ENCODE data around the gene CASKIN1.

Gene CASKIN1

DNA sequence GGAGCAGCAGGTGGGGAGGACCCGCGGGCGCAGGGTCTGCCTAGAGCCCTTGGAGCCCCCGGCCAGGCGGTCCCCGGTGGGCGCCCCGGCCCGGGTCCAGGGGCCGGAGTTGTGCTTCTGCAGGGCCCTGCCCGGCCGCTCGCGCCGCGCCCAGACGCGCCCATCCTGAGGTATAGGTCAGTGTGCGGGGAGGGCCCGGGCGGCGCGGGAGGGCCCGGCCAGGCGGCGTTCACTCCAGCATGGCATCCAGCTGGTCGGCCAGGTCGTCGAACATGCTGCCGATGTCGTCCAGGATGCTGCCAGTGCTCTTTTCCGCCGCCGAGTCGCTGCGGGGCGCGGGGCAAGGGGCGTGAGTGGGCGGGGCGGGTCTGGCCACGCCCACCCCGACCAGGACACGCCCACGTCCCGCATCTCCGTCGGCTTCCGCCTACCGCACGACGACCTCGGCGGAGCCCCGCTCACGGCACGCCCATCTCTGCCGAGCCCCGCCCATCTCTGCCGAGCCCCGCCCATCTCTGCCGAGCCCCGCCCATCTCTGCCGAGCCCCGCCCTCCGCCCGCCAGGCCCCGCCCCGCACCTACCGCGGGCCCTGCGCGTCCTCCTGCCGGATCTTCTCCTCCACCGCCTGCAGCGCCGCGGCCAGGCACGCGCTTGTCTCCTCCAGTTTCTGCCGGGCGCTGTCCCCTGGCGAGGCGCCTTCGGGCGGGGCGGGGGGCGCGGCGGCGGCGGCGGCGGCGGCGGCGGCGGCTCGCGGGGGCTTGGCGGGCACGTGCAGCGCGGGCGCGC is 17.9 kb downstream of the CASKIN1 start:
- Histone ChIP-seq H3K4me3 (ENCODE audit: low read depth in 1 of 5, low read length in 5 of 5) (no peak overlapping the region), H3K27me3 (ENCODE audit: control insufficient read depth in 5 of 5, insufficient read depth in 4 of 5, low read length in 5 of 5) (peaks cover 0 to 3% (median 0%) of the 10 kb centered on the region in 5 donors), H3K27ac (ENCODE audit: low read depth, low read length) (no peak overlapping the region), H3K4me1 (ENCODE audit: control insufficient read depth in 5 of 5, insufficient read depth in 5 of 5, low read length in 5 of 5) (no peaks in the 10 kb centered on the region), H3K9ac (ENCODE audit: low read length in 5 of 5) (no peak overlapping the region), H3K9me3 (ENCODE audit: control insufficient read depth in 5 of 5, low read length in 5 of 5) (peaks cover 0 to 6% (median 0%) of the 10 kb centered on the region in 5 donors), H3K36me3 (ENCODE audit: control insufficient read depth in 5 of 5, insufficient read depth in 5 of 5, low read length in 5 of 5) (peaks cover 0 to 43% (median 39%) of the 10 kb centered on the region in 5 donors)

DNA sequence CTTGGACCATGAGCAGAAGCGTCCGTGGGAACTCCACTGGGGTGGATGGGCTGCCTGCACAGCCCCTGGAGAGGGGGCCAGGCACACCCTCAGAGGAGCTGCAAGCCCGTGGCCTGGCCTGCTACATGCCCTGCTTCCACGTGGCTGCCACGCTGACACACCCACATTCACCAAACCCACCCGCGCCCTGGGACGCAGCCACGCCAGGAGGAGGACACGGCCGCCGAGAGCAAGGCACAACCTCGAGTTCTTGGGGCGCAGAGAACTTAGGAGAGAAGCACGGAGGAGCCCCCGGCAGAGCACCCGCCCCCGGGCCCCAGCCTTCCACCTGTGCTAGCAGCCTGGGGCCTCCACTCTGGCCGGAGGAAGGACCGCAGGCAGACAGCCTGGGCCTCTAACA is 18.8 kb downstream of the CASKIN1 start:
- Histone ChIP-seq H3K27ac (ENCODE audit: low read depth, low read length) (no peak overlapping the region), H3K9me3 (ENCODE audit: control insufficient read depth in 5 of 5, low read length in 5 of 5) (peaks cover 0 to 6% (median 0%) of the 10 kb centered on the region in 5 donors), H3K27me3 (ENCODE audit: control insufficient read depth in 5 of 5, insufficient read depth in 4 of 5, low read length in 5 of 5) (peaks cover 0 to 3% (median 0%) of the 10 kb centered on the region in 5 donors), H3K36me3 (ENCODE audit: control insufficient read depth in 5 of 5, insufficient read depth in 5 of 5, low read length in 5 of 5) (peaks cover 0 to 52% (median 46%) of the 10 kb centered on the region in 5 donors), H3K4me1 (ENCODE audit: control insufficient read depth in 5 of 5, insufficient read depth in 5 of 5, low read length in 5 of 5) (no peaks in the 10 kb centered on the region), H3K9ac (ENCODE audit: low read length in 5 of 5) (no peak overlapping the region), H3K4me3 (ENCODE audit: low read depth in 1 of 5, low read length in 5 of 5) (no peak overlapping the region)

DNA sequence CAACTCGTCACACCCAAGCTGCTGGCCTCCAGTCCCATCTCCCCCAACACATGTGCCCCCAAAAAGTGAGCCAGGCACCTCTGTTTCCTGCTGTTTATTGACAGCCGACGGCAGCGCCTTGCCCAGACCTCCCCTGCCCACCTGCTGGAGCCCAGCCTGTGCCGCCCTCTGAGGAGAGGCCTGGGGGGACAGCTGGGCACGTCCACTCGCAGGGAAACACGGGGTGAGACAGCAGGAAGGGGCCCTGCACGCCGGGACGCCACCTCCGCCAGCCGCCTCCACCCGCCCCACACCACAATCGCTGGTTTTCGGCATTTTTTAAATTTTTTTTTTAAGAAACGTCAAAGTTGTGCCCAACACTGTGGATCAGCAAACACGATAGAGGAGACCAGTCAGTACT is 19.3 kb downstream of the CASKIN1 start:
- Histone ChIP-seq H3K27me3 (ENCODE audit: control insufficient read depth in 5 of 5, insufficient read depth in 4 of 5, low read length in 5 of 5) (peaks cover 0 to 3% (median 0%) of the 10 kb centered on the region in 5 donors), H3K4me1 (ENCODE audit: control insufficient read depth in 5 of 5, insufficient read depth in 5 of 5, low read length in 5 of 5) (no peaks in the 10 kb centered on the region), H3K27ac (ENCODE audit: low read depth, low read length) (no peak overlapping the region), H3K9ac (ENCODE audit: low read length in 5 of 5) (no peak overlapping the region), H3K9me3 (ENCODE audit: control insufficient read depth in 5 of 5, low read length in 5 of 5) (peaks cover 0 to 4% (median 0%) of the 10 kb centered on the region in 5 donors), H3K36me3 (ENCODE audit: control insufficient read depth in 5 of 5, insufficient read depth in 5 of 5, low read length in 5 of 5) (peaks cover 0 to 55% (median 48%) of the 10 kb centered on the region in 5 donors), H3K4me3 (ENCODE audit: low read depth in 1 of 5, low read length in 5 of 5) (no peak overlapping the region)

DNA sequence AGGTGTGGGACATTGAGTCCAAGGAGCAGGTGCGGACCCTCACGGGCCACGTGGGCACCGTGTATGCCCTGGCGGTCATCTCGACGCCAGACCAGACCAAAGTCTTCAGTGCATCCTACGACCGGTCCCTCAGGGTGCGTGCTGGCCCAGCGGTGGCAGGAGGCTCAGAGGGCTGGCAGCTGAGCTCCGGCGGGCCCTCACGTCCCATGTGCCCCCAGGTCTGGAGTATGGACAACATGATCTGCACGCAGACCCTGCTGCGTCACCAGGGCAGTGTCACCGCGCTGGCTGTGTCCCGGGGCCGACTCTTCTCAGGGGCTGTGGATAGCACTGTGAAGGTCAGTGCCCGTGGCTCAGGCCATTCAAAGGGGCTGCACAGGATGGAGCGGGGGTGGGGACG is 20.4 kb downstream of the CASKIN1 start:
- Histone ChIP-seq H3K9ac (ENCODE audit: low read length in 5 of 5) (no peak overlapping the region), H3K27ac (ENCODE audit: low read depth, low read length) (no peak overlapping the region), H3K27me3 (ENCODE audit: control insufficient read depth in 5 of 5, insufficient read depth in 4 of 5, low read length in 5 of 5) (peaks cover 0 to under 1% (median 0%) of the 10 kb centered on the region in 5 donors), H3K4me1 (ENCODE audit: control insufficient read depth in 5 of 5, insufficient read depth in 5 of 5, low read length in 5 of 5) (peaks cover 0 to 7% (median 0%) of the 10 kb centered on the region in 5 donors), H3K9me3 (ENCODE audit: control insufficient read depth in 5 of 5, low read length in 5 of 5) (no peaks in the 10 kb centered on the region), H3K4me3 (ENCODE audit: low read depth in 1 of 5, low read length in 5 of 5) (no peak overlapping the region), H3K36me3 (ENCODE audit: control insufficient read depth in 5 of 5, insufficient read depth in 5 of 5, low read length in 5 of 5) (peaks cover 0 to 66% (median 58%) of the 10 kb centered on the region in 5 donors)

DNA sequence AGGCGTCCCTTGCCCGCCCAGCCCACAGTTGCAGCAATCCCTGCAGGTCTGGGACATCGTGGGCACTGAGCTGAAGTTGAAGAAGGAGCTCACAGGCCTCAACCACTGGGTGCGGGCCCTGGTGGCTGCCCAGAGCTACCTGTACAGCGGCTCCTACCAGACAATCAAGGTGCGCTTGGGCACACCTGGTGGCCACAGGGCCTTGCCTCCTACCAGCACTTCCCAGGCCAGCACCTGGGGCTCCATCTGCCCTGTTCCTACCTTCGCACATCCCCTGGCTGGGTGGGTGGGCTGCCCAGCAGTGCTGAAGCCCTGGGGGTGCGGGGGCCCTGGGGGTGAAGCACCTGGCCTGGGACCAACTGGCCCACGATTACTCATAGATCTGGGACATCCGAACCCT is 21.0 kb downstream of the CASKIN1 start:
- Histone ChIP-seq H3K9ac (ENCODE audit: low read length in 5 of 5) (no peak overlapping the region), H3K9me3 (ENCODE audit: control insufficient read depth in 5 of 5, low read length in 5 of 5) (no peaks in the 10 kb centered on the region), H3K4me3 (ENCODE audit: low read depth in 1 of 5, low read length in 5 of 5) (no peak overlapping the region), H3K27me3 (ENCODE audit: control insufficient read depth in 5 of 5, insufficient read depth in 4 of 5, low read length in 5 of 5) (no peaks in the 10 kb centered on the region), H3K36me3 (ENCODE audit: control insufficient read depth in 5 of 5, insufficient read depth in 5 of 5, low read length in 5 of 5) (peaks cover 0 to 70% (median 60%) of the 10 kb centered on the region in 5 donors), H3K27ac (ENCODE audit: low read depth, low read length) (no peak overlapping the region), H3K4me1 (ENCODE audit: control insufficient read depth in 5 of 5, insufficient read depth in 5 of 5, low read length in 5 of 5) (peaks cover 0 to 7% (median 0%) of the 10 kb centered on the region in 5 donors)

DNA sequence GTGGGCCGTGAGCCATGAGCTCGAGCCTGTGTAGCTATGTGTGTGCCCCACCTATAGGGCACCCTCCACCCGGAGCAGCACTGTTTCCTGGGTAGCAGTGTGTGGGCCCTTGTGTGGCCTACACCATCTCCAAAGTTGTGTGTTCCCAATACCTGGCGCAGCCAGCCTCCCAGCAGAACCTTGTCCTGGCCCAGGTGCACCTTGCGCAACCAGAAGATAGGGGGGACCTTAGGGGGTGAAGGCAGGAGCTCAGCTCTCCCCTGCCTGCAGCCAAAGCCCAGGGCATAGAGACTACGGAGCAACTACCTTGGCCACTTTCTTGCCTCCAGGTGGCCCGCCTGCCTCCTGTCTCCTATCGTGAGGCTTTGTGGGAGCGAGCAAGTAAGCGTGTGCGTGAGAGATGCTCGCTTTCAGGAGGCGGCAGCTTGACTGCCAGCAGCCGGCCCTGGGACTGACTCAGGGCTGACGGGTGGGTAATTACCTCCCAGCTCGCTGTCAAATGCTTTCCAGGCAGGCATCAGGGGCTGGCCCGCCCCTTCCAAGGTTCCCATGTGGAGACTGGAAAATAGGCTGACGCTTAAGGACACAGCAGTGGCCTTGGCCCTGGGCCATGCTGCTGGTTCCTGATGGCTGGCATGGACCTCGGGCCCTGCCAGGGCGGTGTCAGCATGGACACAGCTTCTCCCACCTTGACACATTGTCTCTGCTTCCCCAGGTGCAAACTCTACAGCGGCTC is 21.8 kb downstream of the CASKIN1 start:
- Histone ChIP-seq H3K27me3 (ENCODE audit: control insufficient read depth in 5 of 5, insufficient read depth in 4 of 5, low read length in 5 of 5) (no peaks in the 10 kb centered on the region), H3K9ac (ENCODE audit: low read length in 5 of 5) (no peak overlapping the region), H3K4me1 (ENCODE audit: control insufficient read depth in 5 of 5, insufficient read depth in 5 of 5, low read length in 5 of 5) (peaks cover 0 to 12% (median 2%) of the 10 kb centered on the region in 5 donors), H3K4me3 (ENCODE audit: low read depth in 1 of 5, low read length in 5 of 5) (no peak overlapping the region), H3K9me3 (ENCODE audit: control insufficient read depth in 5 of 5, low read length in 5 of 5) (no peaks in the 10 kb centered on the region), H3K36me3 (ENCODE audit: control insufficient read depth in 5 of 5, insufficient read depth in 5 of 5, low read length in 5 of 5) (peaks cover 0 to 71% (median 60%) of the 10 kb centered on the region in 5 donors), H3K27ac (ENCODE audit: low read depth, low read length) (no peak overlapping the region)

DNA sequence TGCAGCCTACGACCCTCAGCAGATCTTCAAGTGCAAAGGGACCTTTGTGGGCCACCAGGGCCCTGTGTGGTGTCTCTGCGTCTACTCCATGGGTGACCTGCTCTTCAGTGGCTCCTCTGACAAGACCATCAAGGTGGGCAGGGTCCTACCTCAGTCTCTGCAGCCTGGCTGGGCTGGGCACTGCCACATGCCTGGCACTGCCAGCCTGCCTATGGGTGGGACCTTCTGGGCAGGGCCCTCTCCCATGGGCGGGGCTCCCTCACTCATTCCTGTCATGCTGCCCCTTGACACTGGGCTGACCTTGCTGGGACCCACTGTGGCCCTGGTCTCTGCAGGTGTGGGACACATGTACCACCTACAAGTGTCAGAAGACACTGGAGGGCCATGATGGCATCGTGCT is 22.5 kb downstream of the CASKIN1 start:
- no peaks in the 10 kb centered on the region for H3K27me3 ChIP-seq (ENCODE audit: control insufficient read depth in 5 of 5, insufficient read depth in 4 of 5, low read length in 5 of 5)
- peaks cover 0 to 75% (median 60%) of the 10 kb centered on the region in 5 donors for H3K36me3 ChIP-seq (ENCODE audit: control insufficient read depth in 5 of 5, insufficient read depth in 5 of 5, low read length in 5 of 5)
- H3K9ac ChIP-seq (ENCODE audit: low read length in 5 of 5), result no peak overlapping the region
- no peak overlapping the region for H3K4me3 ChIP-seq (ENCODE audit: low read depth in 1 of 5, low read length in 5 of 5)
- no peak overlapping the region for H3K27ac ChIP-seq (ENCODE audit: low read depth, low read length)
- peaks cover 0 to 18% (median 8%) of the 10 kb centered on the region in 5 donors for H3K4me1 ChIP-seq (ENCODE audit: control insufficient read depth in 5 of 5, insufficient read depth in 5 of 5, low read length in 5 of 5)
- no peaks in the 10 kb centered on the region for H3K9me3 ChIP-seq (ENCODE audit: control insufficient read depth in 5 of 5, low read length in 5 of 5)

DNA sequence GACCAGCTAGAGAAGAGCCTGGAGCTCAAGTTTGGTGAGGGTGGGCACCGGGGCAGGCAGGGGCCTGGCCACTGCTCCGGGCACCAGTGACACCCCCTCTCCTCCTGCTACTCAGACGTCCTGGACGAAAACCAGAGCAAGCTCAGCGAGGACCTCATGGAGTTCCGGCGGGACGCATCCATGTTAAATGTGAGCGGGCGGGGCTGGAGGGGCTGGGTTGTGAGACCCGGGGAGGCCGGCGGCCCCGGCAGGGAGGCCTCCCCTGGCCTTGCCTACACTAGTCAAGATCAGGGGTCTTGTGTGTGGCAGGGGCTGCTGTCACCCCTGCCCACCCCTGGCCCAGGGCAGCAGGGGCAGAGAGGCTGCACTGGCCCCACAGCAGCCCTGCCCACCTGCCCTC is 23.0 kb downstream of the CASKIN1 start:
- Histone ChIP-seq H3K27me3 (ENCODE audit: control insufficient read depth in 5 of 5, insufficient read depth in 4 of 5, low read length in 5 of 5) (no peaks in the 10 kb centered on the region), H3K36me3 (ENCODE audit: control insufficient read depth in 5 of 5, insufficient read depth in 5 of 5, low read length in 5 of 5) (peaks cover 0 to 80% (median 62%) of the 10 kb centered on the region in 5 donors), H3K9ac (ENCODE audit: low read length in 5 of 5) (no peak overlapping the region), H3K9me3 (ENCODE audit: control insufficient read depth in 5 of 5, low read length in 5 of 5) (no peaks in the 10 kb centered on the region), H3K4me3 (ENCODE audit: low read depth in 1 of 5, low read length in 5 of 5) (no peak overlapping the region), H3K27ac (ENCODE audit: low read depth, low read length) (no peak overlapping the region), H3K4me1 (ENCODE audit: control insufficient read depth in 5 of 5, insufficient read depth in 5 of 5, low read length in 5 of 5) (peaks cover 0 to 20% (median 10%) of the 10 kb centered on the region in 5 donors)

DNA sequence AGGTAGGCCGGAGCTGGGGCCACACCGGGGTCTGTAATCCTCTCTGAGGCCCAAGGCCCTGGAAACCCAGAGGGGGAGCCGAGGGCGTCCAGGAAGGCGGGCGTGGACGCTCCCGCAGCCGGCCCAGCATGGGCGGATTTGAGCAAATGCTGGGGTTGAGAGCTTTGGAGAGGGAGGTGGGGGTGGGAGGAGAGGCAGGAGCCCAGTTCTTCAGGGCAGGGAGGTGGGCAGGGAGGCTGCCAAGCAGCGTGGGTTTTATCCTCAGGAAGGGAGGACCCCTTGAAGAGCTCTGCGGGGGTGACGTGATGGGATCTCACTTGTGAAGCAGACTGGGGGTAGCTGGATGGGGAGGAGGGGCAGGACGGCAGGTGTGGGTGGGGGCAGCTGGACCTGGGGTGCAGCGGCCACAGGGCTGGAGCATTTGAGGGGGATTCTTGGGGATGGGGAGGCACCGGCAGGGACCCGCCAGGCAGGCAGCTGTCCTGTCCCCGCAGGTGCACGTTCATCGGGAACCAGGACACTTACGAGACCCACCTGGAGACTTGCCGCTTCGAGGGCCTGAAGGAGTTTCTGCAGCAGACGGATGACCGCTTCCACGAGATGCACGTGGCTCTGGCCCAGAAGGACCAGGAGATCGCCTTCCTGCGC is 23.6 kb downstream of the CASKIN1 start:
- H3K4me3 ChIP-seq (ENCODE audit: low read depth in 1 of 5, low read length in 5 of 5), result no peak overlapping the region
- H3K9ac ChIP-seq (ENCODE audit: low read length in 5 of 5), result no peak overlapping the region
- H3K4me1 ChIP-seq (ENCODE audit: control insufficient read depth in 5 of 5, insufficient read depth in 5 of 5, low read length in 5 of 5), result peaks cover 0 to 20% (median 10%) of the 10 kb centered on the region in 5 donors
- no peak overlapping the region for H3K27ac ChIP-seq (ENCODE audit: low read depth, low read length)
- H3K27me3 ChIP-seq (ENCODE audit: control insufficient read depth in 5 of 5, insufficient read depth in 4 of 5, low read length in 5 of 5), result no peaks in the 10 kb centered on the region
- H3K9me3 ChIP-seq (ENCODE audit: control insufficient read depth in 5 of 5, low read length in 5 of 5), result no peaks in the 10 kb centered on the region
- H3K36me3 ChIP-seq (ENCODE audit: control insufficient read depth in 5 of 5, insufficient read depth in 5 of 5, low read length in 5 of 5), result peaks cover 0 to 85% (median 67%) of the 10 kb centered on the region in 5 donors
